ENCODE data around the gene MRM2.

- no peak for TF ChIP-seq POLR2A (IDR thresholded peaks at IDR 0.05)
- TF ChIP-seq CTCF (IDR thresholded peaks at IDR 0.05) = no peak
These were observed 23.6 kb downstream of the MRM2 start for GRCh38 chr7:2218444-2218785.

All from adrenal gland (tissue), 5 donors.